ENCODE measurements around the gene ZNF518A. TPM values are rescaled to one million over a fixed set of nuclear protein-coding genes. Genes with fewer than 3 reads are reported as not detected.

ZNF518A gene
- total and polyA plus RNA-seq, 2 of the 13 experiments (the other 11 are each of a cell fraction or from before 2014, with no cell fraction given): 21.7 to 37.1 TPM

GRCh38 chr10:96092999-96093767, 36.9 kb upstream of the ZNF518A start (continued):
- TF ChIP-seq FUBP1 (CRISPR knock-in tag; IDR thresholded peaks at IDR 0.05; ENCODE audit: borderline replicate concordance) (no peak), SNAPC4 (CRISPR knock-in tag; IDR thresholded peaks at IDR 0.05) (0 out of 2 replicates have a peak, but pooled peaks have one; percentile 19), MYPOP (CRISPR knock-in tag; IDR thresholded peaks at IDR 0.05) (no peak), WIZ (CRISPR knock-in tag; IDR thresholded peaks at IDR 0.05) (no peak), POLR2A (IDR thresholded peaks at IDR 0.05; ENCODE audit: insufficient read depth in 1 of 2, low read depth in 2 of 2, low read length in 2 of 2) (0 out of 4 replicates have a peak, but pooled peaks of 1 of the 2 experiments have one; percentile 35), ZNF251 (CRISPR knock-in tag; IDR thresholded peaks at IDR 0.05) (no peak), PAXIP1 (CRISPR knock-in tag; conservative IDR thresholded peaks at IDR 0.05) (peak; percentile 89), ATM (IDR thresholded peaks at IDR 0.05; ENCODE audit: borderline replicate concordance) (no peak), NCOA2 (CRISPR knock-in tag; IDR thresholded peaks at IDR 0.05) (peak; percentile 52; the same call in 1 of the 2 replicates)
- TF ChIP-seq, protein P1, sequence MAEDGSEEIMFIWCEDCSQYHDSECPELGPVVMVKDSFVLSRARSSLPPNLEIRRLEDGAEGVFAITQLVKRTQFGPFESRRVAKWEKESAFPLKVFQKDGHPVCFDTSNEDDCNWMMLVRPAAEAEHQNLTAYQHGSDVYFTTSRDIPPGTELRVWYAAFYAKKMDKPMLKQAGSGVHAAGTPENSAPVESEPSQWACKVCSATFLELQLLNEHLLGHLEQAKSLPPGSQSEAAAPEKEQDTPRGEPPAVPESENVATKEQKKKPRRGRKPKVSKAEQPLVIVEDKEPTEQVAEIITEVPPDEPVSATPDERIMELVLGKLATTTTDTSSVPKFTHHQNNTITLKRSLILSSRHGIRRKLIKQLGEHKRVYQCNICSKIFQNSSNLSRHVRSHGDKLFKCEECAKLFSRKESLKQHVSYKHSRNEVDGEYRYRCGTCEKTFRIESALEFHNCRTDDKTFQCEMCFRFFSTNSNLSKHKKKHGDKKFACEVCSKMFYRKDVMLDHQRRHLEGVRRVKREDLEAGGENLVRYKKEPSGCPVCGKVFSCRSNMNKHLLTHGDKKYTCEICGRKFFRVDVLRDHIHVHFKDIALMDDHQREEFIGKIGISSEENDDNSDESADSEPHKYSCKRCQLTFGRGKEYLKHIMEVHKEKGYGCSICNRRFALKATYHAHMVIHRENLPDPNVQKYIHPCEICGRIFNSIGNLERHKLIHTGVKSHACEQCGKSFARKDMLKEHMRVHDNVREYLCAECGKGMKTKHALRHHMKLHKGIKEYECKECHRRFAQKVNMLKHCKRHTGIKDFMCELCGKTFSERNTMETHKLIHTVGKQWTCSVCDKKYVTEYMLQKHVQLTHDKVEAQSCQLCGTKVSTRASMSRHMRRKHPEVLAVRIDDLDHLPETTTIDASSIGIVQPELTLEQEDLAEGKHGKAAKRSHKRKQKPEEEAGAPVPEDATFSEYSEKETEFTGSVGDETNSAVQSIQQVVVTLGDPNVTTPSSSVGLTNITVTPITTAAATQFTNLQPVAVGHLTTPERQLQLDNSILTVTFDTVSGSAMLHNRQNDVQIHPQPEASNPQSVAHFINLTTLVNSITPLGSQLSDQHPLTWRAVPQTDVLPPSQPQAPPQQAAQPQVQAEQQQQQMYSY (CRISPR knock-in tag; IDR thresholded peaks at IDR 0.05): no peak
